Liver (tissue), 3 donors: ENCODE results near the gene DEDD.

Experiments used
- EGR1 ChIP-seq, 2 donors: IDR thresholded peaks; 2 replicates each; pipeline ENCODE4 v1.6.1; 2016 to 2018; ENCODE audit warnings: antibody characterized with exemption in 2 of 2, low read depth in 2 of 2
- RAD21 ChIP-seq, 2 donors: IDR thresholded peaks; 2 replicates each; pipeline ENCODE4 v1.6.1; 2016; ENCODE audit warnings: antibody characterized with exemption in 2 of 2, mild to moderate bottlenecking in 2 of 2
- TF ChIP-seq, protein P1 (sequence below): fragments of 150-350 bp; IDR thresholded peaks from 2 replicates; pipeline ENCODE4 v1.5.1; 2017; ENCODE audit warnings: improper control_type of control experiment, low read depth, low read length; ENCODE audit not compliant: missing input control
- TF ChIP-seq, protein P2 (sequence below): IDR thresholded peaks from 2 replicates; pipeline ENCODE4 v1.6.1; 2016; ENCODE audit warnings: antibody characterized with exemption
- donor health status: healthy.
- donor health status: healthy.

- TF ChIP-seq, protein P1, sequence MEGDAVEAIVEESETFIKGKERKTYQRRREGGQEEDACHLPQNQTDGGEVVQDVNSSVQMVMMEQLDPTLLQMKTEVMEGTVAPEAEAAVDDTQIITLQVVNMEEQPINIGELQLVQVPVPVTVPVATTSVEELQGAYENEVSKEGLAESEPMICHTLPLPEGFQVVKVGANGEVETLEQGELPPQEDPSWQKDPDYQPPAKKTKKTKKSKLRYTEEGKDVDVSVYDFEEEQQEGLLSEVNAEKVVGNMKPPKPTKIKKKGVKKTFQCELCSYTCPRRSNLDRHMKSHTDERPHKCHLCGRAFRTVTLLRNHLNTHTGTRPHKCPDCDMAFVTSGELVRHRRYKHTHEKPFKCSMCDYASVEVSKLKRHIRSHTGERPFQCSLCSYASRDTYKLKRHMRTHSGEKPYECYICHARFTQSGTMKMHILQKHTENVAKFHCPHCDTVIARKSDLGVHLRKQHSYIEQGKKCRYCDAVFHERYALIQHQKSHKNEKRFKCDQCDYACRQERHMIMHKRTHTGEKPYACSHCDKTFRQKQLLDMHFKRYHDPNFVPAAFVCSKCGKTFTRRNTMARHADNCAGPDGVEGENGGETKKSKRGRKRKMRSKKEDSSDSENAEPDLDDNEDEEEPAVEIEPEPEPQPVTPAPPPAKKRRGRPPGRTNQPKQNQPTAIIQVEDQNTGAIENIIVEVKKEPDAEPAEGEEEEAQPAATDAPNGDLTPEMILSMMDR: no peak
- TF ChIP-seq RAD21 (IDR thresholded peaks at IDR 0.05) (no peak), EGR1 (IDR thresholded peaks at IDR 0.05; ENCODE audit: low read depth in 2 of 2) (no peak)
- TF ChIP-seq, protein P2, sequence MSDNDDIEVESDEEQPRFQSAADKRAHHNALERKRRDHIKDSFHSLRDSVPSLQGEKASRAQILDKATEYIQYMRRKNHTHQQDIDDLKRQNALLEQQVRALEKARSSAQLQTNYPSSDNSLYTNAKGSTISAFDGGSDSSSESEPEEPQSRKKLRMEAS: no peak
Measured at GRCh38 chr1:161160671-161161145, 28.2 kb upstream of the DEDD start.
